HG02884 (cell line): ENCODE results near the gene EPHA2.

Source experiments
- ATAC-seq: cut with Tn5 transposase; IDR thresholded peaks from one replicate; pipeline ENCODE4 v1.9.1; 2021; ENCODE audit warnings: mild to moderate bottlenecking, moderate library complexity; ENCODE audit not compliant: unreplicated experiment

EPHA2 gene

DNA sequence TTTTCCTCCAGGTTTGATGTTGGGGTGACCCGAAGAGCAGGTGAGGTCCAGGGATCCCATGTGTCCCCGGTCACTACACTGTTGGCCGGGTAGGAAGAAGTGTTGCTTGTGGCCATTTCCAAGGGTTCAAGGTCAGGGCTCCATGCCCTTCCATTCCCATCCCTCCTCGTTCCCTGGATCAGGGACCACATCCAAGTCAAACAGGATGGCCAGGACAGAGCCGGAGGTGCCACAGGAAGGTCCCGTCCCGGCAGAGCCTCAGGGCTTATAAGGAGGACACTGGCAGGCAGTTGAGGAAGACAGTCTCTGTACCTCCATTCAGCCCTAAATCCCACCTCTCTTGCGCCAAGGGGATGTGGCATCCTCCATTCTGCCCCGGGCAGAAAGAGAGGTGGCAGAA, 60.4 kb downstream of the EPHA2 start:
- ATAC-seq = no peak

- ATAC-seq = no peak
Measured at GRCh38 chr1:16094453-16095158, 61.3 kb downstream of the EPHA2 start.

GRCh38 chr1:16093611-16094010, 62.3 kb downstream of the EPHA2 start:
- ATAC-seq = no peak

- ATAC-seq = no peak
Measured at GRCh38 chr1:16092923-16093511, 62.9 kb downstream of the EPHA2 start.

GRCh38 chr1:16092097-16092922, 63.6 kb downstream of the EPHA2 start:
- no peak for ATAC-seq

DNA sequence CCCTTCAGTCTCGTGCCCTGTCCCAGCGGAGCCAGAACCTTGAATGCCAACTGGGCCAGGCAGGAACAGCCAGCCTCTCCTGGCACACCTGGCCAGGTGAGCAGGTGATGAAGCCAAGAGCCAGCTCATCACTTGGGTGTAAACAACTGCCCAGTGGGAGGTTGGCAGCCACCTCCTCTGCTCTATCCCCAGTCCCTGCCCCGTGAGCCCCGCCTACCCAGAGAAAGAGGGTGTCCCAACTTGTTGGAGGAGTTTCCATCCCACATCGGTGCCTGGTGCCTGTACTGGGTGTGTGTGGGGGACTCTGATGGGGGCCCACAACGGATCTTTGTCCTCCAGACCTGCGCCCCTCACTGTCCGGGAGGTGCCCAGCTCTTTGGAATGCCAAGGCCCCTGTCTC, 64.6 kb downstream of the EPHA2 start:
- ATAC-seq = no peak

DNA sequence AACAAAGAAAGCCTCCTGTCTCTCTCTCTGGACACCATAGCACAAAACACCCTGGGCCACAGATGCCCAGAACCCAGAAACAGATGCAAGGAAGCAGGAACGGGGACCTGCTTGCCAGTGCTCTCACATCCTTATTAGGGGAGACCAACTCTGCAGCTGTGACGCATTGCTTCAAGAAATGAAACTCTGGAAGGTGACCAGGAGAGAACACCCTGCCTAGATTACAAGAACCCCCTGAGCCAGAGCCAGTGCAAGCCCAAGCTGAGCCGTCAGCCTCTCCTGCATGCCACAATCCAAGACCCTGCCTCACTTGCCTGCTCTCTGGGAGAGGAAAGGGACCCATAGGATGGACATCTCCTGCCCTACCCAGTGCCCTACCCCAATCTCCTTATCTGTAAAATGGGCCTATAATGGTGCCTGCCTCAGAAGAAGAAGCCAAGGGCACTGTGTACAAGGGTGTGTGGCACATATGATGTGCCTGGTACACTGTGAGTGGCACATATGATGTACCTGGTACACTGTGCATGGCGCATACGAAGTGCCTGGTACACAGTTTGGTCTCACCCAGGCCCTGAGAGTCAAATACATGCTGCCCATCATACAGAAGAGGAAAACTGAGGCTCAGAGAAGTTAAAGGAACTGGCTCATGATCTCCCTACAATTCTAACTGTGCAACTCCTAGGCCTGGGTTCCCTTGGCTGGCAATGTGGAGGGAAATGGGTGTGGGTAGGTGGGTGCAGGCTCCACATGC, 65.6 kb downstream of the EPHA2 start:
- ATAC-seq = no peak

DNA sequence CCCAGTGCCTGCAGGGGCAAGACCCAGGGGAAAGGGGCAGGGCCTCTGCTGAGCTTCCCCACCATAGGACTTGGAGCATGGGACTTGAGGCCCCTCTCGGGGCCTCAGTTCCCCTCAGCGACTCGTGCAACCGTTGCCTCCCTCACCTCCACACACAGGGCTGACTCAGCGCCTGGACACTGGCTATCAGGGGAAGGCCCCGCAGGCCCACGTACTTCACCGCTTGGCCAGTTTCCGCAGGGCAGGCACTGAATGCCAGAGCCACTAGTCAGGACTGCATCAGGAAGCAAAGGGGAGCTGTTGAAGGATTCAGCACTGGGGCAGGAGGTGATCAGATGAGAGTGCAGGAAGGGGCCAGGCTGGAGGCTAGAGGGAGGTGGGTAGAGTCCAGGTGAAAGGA, 66.9 kb downstream of the EPHA2 start:
- no peak for ATAC-seq

DNA sequence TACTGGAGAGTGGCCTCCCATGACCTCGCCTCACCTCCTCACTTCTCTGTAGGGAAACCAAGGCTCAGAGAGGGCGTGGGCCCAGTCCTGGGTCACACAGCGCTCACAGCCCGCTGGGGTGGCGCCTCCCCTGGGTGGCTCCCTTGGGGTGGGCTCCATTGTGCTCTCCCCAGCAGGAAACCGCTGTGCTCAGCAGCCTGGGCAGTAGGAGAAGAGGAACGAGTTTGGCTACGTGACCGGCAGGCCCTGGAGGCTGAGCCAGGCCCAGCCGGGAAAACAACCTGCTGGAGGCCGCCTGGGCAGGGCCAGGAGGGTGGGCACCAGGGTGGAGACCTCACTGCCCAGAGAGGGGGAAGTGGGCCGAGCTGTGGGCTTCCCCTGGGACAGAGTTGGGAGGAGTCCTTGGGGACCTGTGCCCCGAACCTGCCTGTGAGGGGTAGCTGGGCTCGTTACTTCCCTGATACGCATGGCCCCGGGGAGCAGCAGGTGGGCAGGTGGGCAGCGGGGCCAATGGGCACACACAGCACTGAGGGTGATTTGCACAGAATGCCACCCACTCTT, 67.4 kb downstream of the EPHA2 start:
- ATAC-seq = no peak

DNA sequence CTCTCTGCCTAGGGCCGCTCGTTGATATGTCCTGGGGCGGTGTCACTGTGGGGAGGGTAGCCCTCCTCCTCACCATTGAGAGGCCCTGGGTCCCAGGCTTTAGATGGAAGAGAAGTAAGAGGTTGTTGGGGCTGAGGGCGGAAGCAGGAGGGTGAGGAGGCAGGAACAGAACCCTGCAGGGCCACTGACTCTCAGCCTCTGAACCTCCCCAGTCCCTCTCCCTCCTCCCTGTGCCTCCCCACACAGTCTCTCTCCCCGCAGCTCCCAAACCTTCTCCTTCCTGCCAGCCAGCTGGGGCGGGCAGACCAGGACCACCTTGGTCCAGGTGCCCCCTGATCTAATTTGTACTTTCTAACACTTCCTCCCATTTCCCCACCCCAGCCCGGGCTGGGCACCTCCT, 68.1 kb downstream of the EPHA2 start:
- no peak for ATAC-seq

GRCh38 chr1:16085522-16085921, 70.3 kb downstream of the EPHA2 start:
- no peak for ATAC-seq

DNA sequence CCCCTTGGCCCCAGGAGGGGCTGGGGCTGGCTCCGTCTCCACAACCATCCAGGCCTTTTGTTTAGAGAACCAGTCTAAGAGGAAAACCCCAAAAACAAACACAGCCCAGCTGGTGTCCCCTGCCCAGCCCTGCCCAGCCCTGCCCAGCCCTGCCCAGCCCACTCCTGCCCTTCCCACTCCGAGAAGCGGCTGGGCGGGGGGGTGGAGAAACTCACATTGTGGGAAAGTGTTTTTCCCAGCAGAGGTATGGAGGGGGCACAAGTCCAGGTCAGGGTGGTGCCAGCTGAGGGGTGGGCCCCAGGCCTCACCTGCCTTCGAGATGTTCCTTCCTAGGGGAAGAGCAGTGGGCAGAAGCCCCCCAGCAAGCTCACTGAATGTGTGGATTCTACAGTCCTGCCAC, 72.4 kb downstream of the EPHA2 start:
- no peak for ATAC-seq

- ATAC-seq = no peak
Measured at GRCh38 chr1:16082283-16083038, 73.4 kb downstream of the EPHA2 start.

DNA sequence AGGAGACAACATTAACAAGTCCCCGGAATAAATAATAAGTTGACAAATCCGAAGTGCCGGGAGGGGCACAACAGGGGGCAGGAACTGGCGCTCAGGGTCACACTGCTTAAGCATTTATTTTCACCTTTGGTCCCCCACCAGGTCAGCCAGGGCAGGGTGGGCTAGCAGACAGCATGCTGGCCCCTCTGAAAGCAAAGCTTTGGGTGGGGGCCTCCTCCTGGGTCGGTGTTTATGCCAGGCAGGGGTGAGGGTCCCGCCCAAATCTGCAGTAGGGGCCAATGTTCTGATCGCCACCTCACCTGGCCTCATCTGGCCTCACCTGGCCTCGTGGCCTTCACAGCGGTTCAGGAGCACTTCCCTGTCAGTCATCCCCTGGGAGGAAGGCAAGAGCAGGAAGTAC, 74.2 kb downstream of the EPHA2 start:
- ATAC-seq = no peak

GRCh38 chr1:16080422-16081150, 75.3 kb downstream of the EPHA2 start:
- ATAC-seq = no peak

DNA sequence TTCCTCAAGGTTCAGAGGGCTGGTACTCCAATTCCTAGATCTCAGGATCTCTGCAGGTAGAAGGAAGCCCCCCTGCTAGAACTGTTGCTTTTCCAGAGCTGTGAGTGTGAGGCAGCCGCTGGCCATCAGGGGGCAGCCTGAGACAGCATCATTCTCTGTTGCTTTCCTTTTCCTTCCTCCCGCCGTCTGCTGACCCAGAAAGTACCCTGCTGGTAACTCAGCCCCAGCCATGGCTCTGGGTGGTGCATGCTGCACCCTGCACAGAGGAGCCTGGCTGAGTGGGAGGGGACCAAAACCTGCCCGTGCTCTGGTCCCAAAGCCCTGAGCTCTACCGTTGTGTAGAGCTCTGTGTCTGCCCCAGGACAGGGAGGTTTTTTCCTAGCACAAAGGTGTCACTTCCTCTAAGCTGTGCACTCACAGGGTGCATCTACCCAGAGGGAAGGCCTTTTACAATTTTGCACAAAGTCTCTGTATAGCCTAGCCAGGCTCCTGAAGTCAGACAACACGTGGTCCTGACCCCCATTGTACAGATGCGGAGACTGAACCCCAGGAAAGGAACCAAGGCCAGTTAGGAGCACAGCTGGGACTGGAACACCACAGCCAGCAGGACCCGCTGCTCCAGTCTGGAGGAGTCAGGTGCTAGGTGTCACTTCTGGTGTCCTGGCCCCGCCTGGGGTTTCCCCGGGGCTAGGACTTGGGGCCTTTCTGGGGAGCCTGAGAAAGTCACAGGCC, 76.8 kb downstream of the EPHA2 start:
- no peak for ATAC-seq

DNA sequence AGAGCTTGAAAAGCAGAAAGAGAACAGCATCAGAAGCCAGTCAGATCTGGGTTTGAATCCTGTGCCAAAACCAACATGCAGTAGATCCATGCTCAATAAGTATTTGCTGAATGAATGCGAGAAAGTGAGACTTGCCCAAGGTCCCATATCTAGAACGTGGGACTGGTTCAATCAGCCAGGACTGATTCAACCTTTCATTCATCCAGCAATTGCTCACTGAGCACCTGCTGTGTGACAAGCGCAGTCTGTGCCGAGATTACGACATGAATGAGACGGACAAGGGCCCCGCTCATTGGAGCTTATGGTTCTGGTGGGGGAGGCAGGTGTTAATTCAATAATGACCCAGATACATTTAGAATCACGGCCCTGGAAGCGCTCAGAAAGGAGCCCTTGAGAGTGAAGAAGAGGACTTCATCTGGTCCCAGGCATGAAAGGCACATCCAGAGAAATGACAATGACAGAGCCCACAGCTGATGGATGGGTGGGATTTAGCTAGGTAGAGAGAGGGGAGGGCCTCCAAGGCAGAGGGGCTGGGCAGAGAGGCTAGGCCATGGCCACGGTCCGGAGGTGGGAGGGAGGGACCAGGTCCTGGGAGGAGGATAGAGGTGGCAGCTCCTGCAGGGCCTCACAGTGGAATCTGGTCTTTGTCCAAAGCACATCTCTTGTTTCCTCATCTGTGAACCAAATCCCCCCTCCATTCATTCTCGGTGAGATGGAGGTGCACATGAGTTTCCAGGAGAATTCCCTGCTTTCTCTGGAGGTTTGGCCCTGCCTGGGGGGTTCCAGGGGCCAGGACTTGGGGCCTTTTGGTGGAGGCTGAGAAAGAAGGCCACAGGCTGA, 78.2 kb downstream of the EPHA2 start:
- ATAC-seq = no peak

GRCh38 chr1:16076865-16077238, 79.0 kb downstream of the EPHA2 start:
- ATAC-seq = no peak
